AG08395 (cell line): ENCODE results near the gene DBNDD1.
"Not testable (repeated sequence)": the region's sequence is repeated elsewhere in the genome, so short reads cannot be mapped to it uniquely, and the experiment has no call there.

Source experiments
- DNase-seq: peaks from one replicate; pipeline ENCODE4 v3.0.0; 2012; ENCODE audit warnings: mixed read lengths, low spot score

Gene DBNDD1

GRCh38 chr16:89988951-89989350 is 30.3 kb downstream of the DBNDD1 start:
- no peak for DNase-seq

GRCh38 chr16:89987169-89987568 is 32.1 kb downstream of the DBNDD1 start:
- no peak for DNase-seq

- no peak for DNase-seq
Observed at GRCh38 chr16:89986600-89986999, 32.7 kb downstream of the DBNDD1 start.

GRCh38 chr16:89985219-89985618 is 34.0 kb downstream of the DBNDD1 start:
- DNase-seq, result no peak

GRCh38 chr16:89984216-89984615 is 35.0 kb downstream of the DBNDD1 start:
- no peak for DNase-seq

- DNase-seq, result no peak
Observed at GRCh38 chr16:89983536-89983935, 35.7 kb downstream of the DBNDD1 start.

GRCh38 chr16:89982318-89982717 is 36.9 kb downstream of the DBNDD1 start:
- DNase-seq, result no peak

- DNase-seq, result no peak
Observed at GRCh38 chr16:89981414-89981813, 37.8 kb downstream of the DBNDD1 start.

- no peak for DNase-seq
Observed at GRCh38 chr16:89974870-89975269, 44.4 kb downstream of the DBNDD1 start.

- DNase-seq, result no peak
Observed at GRCh38 chr16:89973654-89974335, 45.5 kb downstream of the DBNDD1 start.

- no peak for DNase-seq
Observed at GRCh38 chr16:89973235-89973634, 46.0 kb downstream of the DBNDD1 start.

- peak; percentile 100 for DNase-seq
Observed at GRCh38 chr16:89972244-89973234, 46.7 kb downstream of the DBNDD1 start.

GRCh38 chr16:89971495-89972243 is 47.6 kb downstream of the DBNDD1 start:
- no peak for DNase-seq

- DNase-seq, result no peak
Observed at GRCh38 chr16:89969741-89970410, 49.4 kb downstream of the DBNDD1 start.

GRCh38 chr16:89968074-89968473 is 51.2 kb downstream of the DBNDD1 start:
- not testable (repeated sequence) for DNase-seq

GRCh38 chr16:89967436-89967835 is 51.8 kb downstream of the DBNDD1 start:
- DNase-seq, result not testable (repeated sequence)

GRCh38 chr16:89966756-89967155 is 52.5 kb downstream of the DBNDD1 start:
- no peak for DNase-seq

- no peak for DNase-seq
Observed at GRCh38 chr16:89965447-89966225, 53.6 kb downstream of the DBNDD1 start.

GRCh38 chr16:89964201-89964600 is 55.1 kb downstream of the DBNDD1 start:
- no peak for DNase-seq

- DNase-seq, result no peak
Observed at GRCh38 chr16:89962754-89963498, 56.3 kb downstream of the DBNDD1 start.
